GM18861 (cell line): ENCODE data around the gene ANKRD31.
"Not testable (repeated sequence)": the region's sequence is repeated elsewhere in the genome, so short reads cannot be mapped to it uniquely, and the experiment has no call there.

Source experiments
- ATAC-seq: cut with Tn5 transposase; IDR thresholded peaks from one replicate; pipeline ENCODE4 v1.9.1; 2021; ENCODE audit not compliant: unreplicated experiment

ANKRD31 gene

GRCh38 chr5:75236322-75237316 lies at the start of gene ANKRD31:
ANKRD31 (minus strand) TSS chr5:75236878; CDS start chr5:75236686, 192 bp downstream.
- peak; percentile 96 for ATAC-seq

DNA sequence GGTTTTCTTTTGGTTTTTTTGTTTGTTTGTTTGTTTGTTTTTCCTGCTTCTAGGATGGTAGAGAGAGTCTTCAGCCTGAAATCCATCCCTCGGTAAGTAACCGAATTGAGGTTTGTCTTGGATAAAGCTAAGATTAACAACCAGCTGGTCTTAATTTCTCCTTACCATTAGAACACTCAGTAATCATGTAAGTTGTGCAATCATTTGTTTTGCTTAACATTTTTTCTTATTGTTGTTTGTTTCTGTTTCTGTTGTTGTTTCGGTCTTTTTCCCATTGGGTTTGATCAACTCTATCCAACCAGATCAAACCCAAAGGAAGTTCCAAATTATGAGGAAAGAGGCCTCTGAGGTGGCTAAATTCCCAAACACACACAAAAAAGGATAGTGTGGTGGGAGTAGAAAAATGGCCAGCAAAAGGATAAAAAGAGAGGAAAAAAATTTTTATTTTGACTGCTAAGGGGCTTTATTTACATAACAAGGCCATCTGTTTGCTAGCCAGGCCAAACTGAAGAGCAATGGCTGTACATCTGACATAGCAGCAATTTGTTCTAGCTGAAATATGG lies 49.6 kb upstream of the ANKRD31 start:
- no peak for ATAC-seq

DNA sequence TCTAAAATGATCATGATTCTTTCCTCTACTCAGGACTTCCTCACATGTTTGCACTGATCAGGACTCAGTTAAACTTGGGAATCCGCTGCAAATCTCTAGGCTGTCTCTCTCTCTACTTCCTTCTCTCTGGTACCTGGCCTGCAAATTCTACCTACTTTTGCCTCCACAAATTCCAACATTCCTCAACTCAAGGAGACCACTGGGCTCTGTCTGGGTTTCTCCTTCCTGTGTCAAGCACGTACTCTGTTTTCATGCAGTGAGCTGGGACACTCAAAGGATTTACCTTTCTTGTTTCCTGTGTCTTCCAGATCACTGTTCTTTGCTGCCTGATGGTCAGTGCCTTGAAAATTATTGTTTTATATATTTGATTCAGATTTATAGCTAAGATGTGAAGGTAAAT lies 45.9 kb upstream of the ANKRD31 start:
- ATAC-seq = no peak

GRCh38 chr5:75281716-75282465 lies 45.2 kb upstream of the ANKRD31 start:
- ATAC-seq = no peak

- ATAC-seq = no peak
Measured at GRCh38 chr5:75279321-75279720, 42.6 kb upstream of the ANKRD31 start.

- ATAC-seq = no peak
Measured at GRCh38 chr5:75277463-75277862, 40.8 kb upstream of the ANKRD31 start.

DNA sequence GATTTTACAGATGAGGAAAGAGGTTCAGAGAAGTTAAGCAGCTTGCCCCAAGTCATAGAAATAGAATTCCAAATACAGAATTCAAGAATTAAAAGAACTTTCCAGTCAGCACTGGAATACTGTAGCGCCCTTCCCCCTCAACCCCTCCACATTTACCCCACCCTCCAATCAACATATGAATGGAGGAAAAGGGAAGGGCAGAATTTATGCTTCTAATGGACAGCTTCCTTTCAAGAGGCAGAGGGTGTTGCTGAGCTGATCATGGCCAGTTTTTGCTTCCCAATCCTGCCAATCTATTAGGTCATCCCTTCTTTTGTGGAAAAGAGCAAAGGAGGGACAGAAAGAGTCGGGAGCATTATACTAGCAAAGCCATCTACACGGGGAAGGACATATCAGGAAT lies 39.1 kb upstream of the ANKRD31 start:
- ATAC-seq = no peak

GRCh38 chr5:75275147-75275546 lies 38.5 kb upstream of the ANKRD31 start:
- no peak for ATAC-seq

DNA sequence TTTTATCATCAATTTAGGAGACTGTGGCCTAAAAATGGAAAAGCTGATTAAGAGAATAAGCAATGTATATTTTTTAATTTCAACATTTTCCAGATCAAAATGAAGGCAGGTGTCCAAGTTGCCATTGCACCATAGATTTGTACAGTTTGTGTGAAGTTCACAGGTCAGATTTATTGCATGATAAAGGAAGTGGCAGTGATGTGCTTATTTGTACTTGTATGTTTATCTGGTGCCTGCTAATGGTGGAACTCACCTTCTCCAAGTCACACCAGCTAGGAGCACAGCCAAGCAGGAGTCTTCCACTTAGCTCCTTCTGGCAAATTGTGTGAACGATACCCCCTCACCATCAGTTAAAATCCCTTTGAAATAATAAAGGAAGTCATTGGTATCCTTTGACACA lies 37.8 kb upstream of the ANKRD31 start:
- no peak for ATAC-seq

DNA sequence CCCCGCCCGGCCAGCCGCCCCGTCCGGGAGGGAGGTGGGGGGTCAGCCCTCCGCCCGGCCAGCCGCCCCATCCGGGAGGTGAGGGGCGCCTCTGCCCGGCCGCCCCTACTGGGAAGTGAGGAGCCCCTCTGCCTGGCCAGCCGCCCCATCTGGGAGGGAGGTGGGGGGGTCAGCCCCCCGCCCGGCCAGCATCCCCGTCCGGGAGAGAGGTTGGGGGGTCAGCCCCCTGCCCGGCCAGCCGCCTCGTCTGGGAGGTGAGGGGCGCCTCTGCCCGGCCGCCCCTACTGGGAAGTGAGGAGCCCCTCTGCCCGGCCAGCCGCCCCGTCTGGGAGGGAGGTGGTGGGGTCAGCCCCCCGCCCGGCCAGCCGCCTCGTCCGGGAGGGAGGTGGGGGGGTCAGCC lies 33.9 kb upstream of the ANKRD31 start:
- not testable (repeated sequence) for ATAC-seq

DNA sequence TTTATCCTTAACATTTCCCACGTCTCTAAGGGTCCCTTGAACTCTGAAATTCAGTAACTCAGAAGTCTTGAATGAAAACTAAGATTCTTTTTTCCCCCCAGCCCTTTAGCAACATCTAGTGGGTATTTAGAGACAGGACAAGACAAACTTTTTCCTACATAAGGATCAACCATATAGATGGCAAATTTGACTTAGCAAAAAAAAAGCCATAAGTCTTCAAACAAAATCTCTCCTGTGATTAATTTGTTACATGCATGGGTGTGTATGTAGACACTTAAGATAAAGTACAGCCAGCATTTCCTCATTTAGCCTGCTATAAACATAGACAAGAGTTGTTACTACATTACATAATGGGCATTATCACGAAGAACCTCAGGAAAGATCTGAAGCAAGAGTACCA lies 29.1 kb upstream of the ANKRD31 start:
- ATAC-seq = no peak

DNA sequence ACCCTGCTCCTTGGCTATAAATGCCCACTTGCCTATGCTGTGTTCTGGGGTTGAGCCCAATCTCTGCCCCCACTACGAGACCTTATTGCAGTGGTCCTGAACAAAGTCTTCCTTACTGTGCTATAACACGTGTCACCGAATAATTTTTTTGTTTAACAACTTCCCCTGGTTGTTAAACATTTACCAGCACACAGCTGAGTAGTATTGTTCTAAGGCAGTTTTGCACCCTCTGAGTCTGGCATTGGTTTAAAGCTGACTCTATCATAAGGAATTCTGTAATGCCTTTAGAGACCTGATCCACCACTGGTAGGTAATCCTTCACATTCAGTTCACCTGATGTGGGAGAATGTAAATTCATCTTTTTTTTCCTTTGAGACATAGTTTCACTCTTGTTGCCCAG lies 25.6 kb upstream of the ANKRD31 start:
- no peak for ATAC-seq

DNA sequence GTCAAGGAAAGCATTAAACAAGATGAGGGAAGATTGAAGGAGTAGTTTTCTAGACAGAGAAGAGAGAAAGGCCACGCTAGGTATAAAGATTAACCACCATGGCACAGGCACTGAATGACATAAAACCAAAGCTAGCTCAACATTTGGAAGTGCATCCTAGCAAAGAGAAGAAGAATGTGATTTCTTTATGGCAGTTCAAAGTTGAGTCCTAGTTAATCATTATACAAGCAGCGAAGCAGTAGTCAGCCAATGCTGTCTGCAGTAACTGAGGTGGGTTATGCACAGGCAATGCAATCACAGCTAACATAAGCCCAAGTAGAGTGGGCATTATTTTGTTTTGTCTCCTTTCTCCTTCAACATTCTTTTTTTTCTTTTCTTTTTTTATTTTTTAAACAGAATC lies 24.0 kb upstream of the ANKRD31 start:
- no peak for ATAC-seq

- not testable (repeated sequence) for ATAC-seq
Measured at GRCh38 chr5:75250452-75250851, 13.8 kb upstream of the ANKRD31 start.

GRCh38 chr5:75245023-75245422 lies 8.3 kb upstream of the ANKRD31 start:
- ATAC-seq = no peak

DNA sequence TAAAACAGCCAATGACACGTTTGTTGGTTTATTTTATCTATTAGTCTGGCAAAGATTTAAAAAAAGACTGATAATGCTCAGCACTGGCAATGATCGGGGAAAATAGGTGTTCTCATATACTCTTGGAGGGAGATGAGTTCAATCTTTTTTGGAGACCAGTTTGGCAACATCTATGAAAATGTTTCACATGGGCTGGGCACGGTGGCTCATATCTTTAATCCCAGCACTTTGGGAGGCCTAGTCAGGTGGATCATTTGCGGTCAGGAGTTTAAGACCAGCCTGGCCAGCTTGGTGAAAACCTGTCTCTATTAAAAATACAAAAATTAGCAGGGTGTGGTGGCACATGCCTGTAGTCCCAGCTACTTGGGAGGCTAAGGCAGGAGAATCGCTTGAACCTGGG lies 6.8 kb upstream of the ANKRD31 start:
- ATAC-seq = no peak

GRCh38 chr5:75243100-75243499 lies 6.4 kb upstream of the ANKRD31 start:
- no peak for ATAC-seq

DNA sequence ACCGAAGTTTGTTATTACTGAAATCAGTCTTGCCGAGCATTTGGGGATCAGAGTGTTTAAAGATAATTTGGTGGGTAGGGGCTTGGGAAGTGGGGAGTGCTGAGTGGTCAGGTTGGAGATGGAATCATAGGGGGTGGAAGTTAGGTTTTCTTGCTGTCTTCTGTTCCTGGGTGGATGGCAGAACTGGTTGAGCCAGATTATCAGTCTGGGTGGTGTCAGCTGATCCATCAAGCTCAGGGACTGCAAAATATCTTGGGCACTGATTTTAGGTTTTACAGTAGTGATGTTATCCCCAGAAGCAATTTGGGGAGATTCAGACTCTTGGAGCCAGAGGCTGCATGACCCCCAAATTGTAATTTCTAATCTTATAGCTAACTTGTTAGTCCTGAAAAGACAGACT lies 5.4 kb upstream of the ANKRD31 start:
- no peak for ATAC-seq

DNA sequence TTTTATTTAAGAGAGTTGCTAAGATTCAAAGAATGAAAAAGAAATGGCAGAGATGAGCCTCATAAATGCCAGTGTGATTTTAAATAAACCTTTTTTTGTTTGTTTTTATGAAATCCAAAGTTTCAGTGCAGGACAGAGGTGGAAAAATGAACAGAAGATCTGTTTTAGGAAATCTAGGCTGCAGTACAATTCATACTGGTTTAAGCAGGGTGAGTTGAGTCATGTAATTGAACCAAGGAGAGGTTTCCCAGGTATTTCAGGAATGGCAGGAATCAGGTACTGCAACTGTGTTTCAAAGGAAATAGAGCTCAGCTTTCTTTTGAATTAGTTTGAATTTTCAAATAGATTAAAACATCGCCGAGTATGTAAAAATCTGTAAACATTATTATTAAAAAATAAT lies 3.0 kb upstream of the ANKRD31 start:
- ATAC-seq = no peak

GRCh38 chr5:75235711-75236110 lies 967 bp downstream of the ANKRD31 start:
- ATAC-seq = no peak

- ATAC-seq = no peak
Measured at GRCh38 chr5:75234251-75234650, 2.4 kb downstream of the ANKRD31 start.

DNA sequence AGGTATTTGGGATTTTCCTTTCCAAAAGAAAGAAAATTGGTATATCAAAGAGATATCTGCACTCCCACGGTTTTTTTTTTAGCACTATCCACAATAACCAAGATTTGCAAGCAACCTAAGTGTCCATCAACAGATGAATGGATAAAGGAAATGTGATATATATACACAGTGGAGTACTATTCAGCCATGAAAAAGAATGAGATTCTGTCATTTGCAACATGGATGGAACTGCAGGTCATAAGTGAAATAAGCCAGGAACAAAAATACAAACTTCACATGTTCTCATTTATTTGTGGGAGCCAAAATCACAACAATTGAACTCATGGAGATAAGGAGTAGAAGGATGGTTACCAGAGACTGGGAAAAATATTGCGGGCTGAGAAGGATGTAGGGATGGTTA lies 9.8 kb downstream of the ANKRD31 start:
- no peak for ATAC-seq
